KG1 (cell line): Measurements from ENCODE around the gene GNA15.

Source experiments
- DNase-seq: peaks from one replicate; lab custom pipeline; 2025; lab: John Stamatoyannopoulos, UW

The GNA15 gene

GRCh38 chr19:3121396-3121795 is 14.4 kb upstream of the GNA15 start:
- DNase-seq: no peak

- no peak for DNase-seq
These were observed 13.9 kb upstream of the GNA15 start for GRCh38 chr19:3121821-3122511.

GRCh38 chr19:3122512-3122870 is 13.3 kb upstream of the GNA15 start:
- no peak for DNase-seq

GRCh38 chr19:3123088-3123721 is 12.6 kb upstream of the GNA15 start:
- DNase-seq: no peak

GRCh38 chr19:3123956-3124355 is 11.9 kb upstream of the GNA15 start:
- no peak for DNase-seq

GRCh38 chr19:3124630-3125029 is 11.2 kb upstream of the GNA15 start:
- DNase-seq: no peak

- no peak for DNase-seq
These were observed 9.8 kb upstream of the GNA15 start for GRCh38 chr19:3125900-3126524.

GRCh38 chr19:3129112-3129511 is 6.7 kb upstream of the GNA15 start:
- DNase-seq: no peak

GRCh38 chr19:3131168-3131567 is 4.7 kb upstream of the GNA15 start:
- DNase-seq: no peak

- peak; percentile 80 for DNase-seq
These were observed 2.7 kb upstream of the GNA15 start for GRCh38 chr19:3132971-3133792.

- DNase-seq: no peak
These were observed 2.1 kb upstream of the GNA15 start for GRCh38 chr19:3133793-3134116.

GRCh38 chr19:3136684-3137055 is 837 bp downstream of the GNA15 start:
- DNase-seq: no peak

- no peak for DNase-seq
These were observed 1.3 kb downstream of the GNA15 start for GRCh38 chr19:3137119-3137518.

GRCh38 chr19:3138268-3138667 is 2.4 kb downstream of the GNA15 start:
- no peak for DNase-seq

GRCh38 chr19:3140667-3141038 is 4.8 kb downstream of the GNA15 start:
- DNase-seq: no peak

- DNase-seq: peak; percentile 69
These were observed 6.4 kb downstream of the GNA15 start for GRCh38 chr19:3142292-3142670.

GRCh38 chr19:3142781-3143337 is 7.0 kb downstream of the GNA15 start:
- DNase-seq: no peak

GRCh38 chr19:3145909-3146676 is 10.3 kb downstream of the GNA15 start:
- no peak for DNase-seq

GRCh38 chr19:3146677-3147100 is 10.9 kb downstream of the GNA15 start:
- no peak for DNase-seq

GRCh38 chr19:3148503-3148902 is 12.7 kb downstream of the GNA15 start:
- DNase-seq: no peak

GRCh38 chr19:3149089-3149488 is 13.3 kb downstream of the GNA15 start:
- no peak for DNase-seq
